Transverse colon (tissue), 4 donors: ENCODE data around the gene HOXA3. TPM values are rescaled to one million over a fixed set of nuclear protein-coding genes. Genes with fewer than 3 reads are reported as not detected.
A peak's percentile ranks its signal among the peaks of the same experiment; 100 is the strongest.

ENCODE experiments used
- DNase-seq: peaks from one replicate; pipeline ENCODE4 v3.0.0-alpha.2; 2019
- H3K27ac ChIP-seq, 4 donors: fragments of 200-600 bp; sonication (generic); 2 replicates each; pipeline ENCODE4 v1.5.1; 2016 to 2018; ENCODE audit warnings: inconsistent platforms in 4 of 4
- H3K27me3 ChIP-seq: fragments of 200-600 bp; sonication (generic); 2 replicates; pipeline ENCODE4 v1.5.1; 2017; ENCODE audit warnings: inconsistent platforms
- H3K36me3 ChIP-seq, 4 donors: fragments of 200-600 bp; sonication (generic); 2 replicates each; pipeline ENCODE4 v1.5.1; 2017 to 2019; ENCODE audit warnings: inconsistent platforms in 4 of 4
- H3K4me1 ChIP-seq, 4 donors: fragments of 200-600 bp; sonication (generic); 2 replicates each; pipeline ENCODE4 v1.5.1; 2017 to 2020; ENCODE audit warnings: inconsistent platforms in 4 of 4
- H3K4me3 ChIP-seq, 4 donors: fragments of 200-600 bp; sonication (generic); 1 replicate in 1 of 4; 2 replicates in 3 of 4; pipeline versions ENCODE4 v1.5.1 to v1.6.1; 2017 to 2019; ENCODE audit warnings: inconsistent platforms in 4 of 4
- H3K9me3 ChIP-seq, 2 donors: fragments of 200-600 bp; sonication (generic); 2 replicates each; pipeline ENCODE4 v1.5.1; 2017 to 2019; ENCODE audit warnings: inconsistent platforms in 2 of 2
- CTCF ChIP-seq, 5 experiments: fragments of 200-600 bp in 3 of 5; fragments of 450-650 bp in 2 of 5; sonication (generic) in 3 of 5; IDR thresholded peaks; 1 replicate in 2 of 5; 2 replicates in 3 of 5; pipeline ENCODE4 v1.5.1; 2016 to 2017; ENCODE audit warnings: antibody characterized with exemption in 5 of 5, inconsistent platforms in 3 of 5, mild to moderate bottlenecking in 2 of 5, moderate library complexity in 1 of 5
- EP300 ChIP-seq: sonication (generic); formaldehyde crosslinking; IDR thresholded peaks from one replicate; pipeline ENCODE4 v1.6.1; 2017; ENCODE audit warnings: antibody characterized with exemption, low read depth
- POLR2A ChIP-seq: fragments of 450-650 bp; IDR thresholded peaks from one replicate; pipeline ENCODE4 v1.6.1; 2016; ENCODE audit warnings: antibody characterized with exemption, mild to moderate bottlenecking, moderate library complexity
- POLR2AphosphoS5 ChIP-seq, 3 donors: sonication (generic); formaldehyde crosslinking; IDR thresholded peaks; one replicate each; pipeline ENCODE4 v1.6.1; 2016; ENCODE audit warnings: antibody characterized with exemption in 3 of 3
- WGBS, 2 donors: methylation state at CpG; one replicate each; pipeline ENCODE4 v1.1.5; 2018; ENCODE audit warnings: low coverage in 1 of 2; 5-methylcytosine and 5-hydroxymethylcytosine counted together
- in situ Hi-C, 4 donors: fragments of 200-750 bp; cut with MboI; loops; one replicate each; pipeline versions ENCODE4 v1.15.0 to v1.15.1; 2017; ENCODE audit warnings: low sequenced_read_pairs in 3 of 4, low pct_ligation_motif_present in 1 of 4, low pct_unique_long_range_greater_than_20kb in 1 of 4
- intact Hi-C: fragments of 100-400 bp; cut with DNase I; formaldehyde crosslinking; loops from one replicate; pipeline ENCODE4 v1.15.1; 2023; ENCODE audit warnings: low total_unique reads
- total RNA-seq, 4 donors: library from RNA; depleted of rRNA; stranded (reverse); fragments of >200 nt; gene quantifications; one replicate each; pipeline ENCODE4 v1.1.0, GENCODE V29; 2016

Gene HOXA3
- total RNA-seq, 4 donors from 2014 or later = 14.1 to 27.3 (median 15.7) TPM

DNA sequence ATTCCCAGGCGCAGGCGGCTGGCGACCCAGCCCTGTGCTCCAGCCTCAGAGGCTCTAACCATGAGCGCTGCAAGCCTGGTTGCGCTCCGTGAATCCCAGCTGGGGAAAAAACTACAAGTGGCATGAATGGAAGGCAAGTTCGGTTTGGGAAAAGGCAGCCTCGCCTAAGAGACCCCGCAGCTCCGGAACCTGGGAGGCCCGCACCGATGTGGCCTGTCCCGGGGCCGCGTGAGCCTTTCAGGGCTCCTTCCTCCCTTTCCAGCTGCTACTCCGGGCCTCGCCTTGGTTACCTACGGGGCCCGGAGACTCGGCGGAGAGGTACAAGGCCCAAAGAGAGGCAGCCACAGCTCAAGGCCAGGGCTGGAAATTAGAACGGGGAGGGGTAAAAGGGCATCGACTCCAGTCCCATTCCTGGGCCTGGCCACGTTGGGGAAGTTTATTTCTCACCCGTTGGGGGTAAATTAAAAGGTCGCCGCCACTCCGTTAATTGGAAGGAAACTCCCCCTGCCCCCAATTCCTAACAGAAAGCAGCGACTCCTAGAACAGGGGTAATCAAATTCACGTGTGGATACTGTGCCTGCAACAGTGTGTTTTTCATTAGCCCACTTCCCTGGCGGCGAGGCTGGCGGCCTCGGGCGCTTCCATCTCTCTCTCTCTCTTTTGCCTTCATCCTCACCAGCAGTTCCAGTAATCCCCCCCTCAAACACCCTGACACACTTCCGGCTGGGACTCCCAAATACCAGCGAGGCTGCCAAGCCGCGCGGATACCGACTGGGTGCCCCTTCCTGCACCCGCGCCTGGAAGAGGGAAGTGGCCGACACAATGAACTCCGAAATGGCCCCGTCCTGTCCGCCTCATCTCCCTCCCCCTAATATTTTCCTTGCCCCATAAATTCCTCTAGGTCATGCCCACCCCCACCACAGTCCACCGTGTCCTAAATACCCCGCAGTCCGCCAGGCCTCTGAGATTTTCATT is 14.4 kb upstream of the HOXA3 start:
- Histone ChIP-seq H3K36me3 (no peaks in the 10 kb centered on the region), H3K9me3 (no peaks in the 10 kb centered on the region), H3K27me3 (peaks cover 34% of the 10 kb centered on the region), H3K4me3 (peak overlapping the region; percentile 58 to 82 (median 64)), H3K4me1 (peaks cover 0 to 27% (median 16%) of the 10 kb centered on the region in 4 donors), H3K27ac (peak overlapping the region; percentile 95 to 99 (median 98))
- WGBS, 2 donors = 7 to 9% methylated on average over 19 to 50 of the region's 50 CpGs
- intact Hi-C loops (loop anchor here (10.0 kb wide), 1 partner anchor 1312 kb away; no protein-coding TSS in a partner anchor), in situ Hi-C loops (loop anchor here in 3 of 4 donors (25.0 kb wide), 3 partner anchors 805 to 1305 kb away; no protein-coding TSS in a partner anchor)
- TF ChIP-seq POLR2A (no peak), POLR2AphosphoS5 (IDR thresholded peaks at IDR 0.05) (peak in 2 of 3 donors; percentile 5 to 40), CTCF (IDR thresholded peaks at IDR 0.05) (no peak), EP300 (no peak)
- DNase-seq = no peak

- intact Hi-C loops (loop anchor here (10.0 kb wide), 1 partner anchor 1311 kb away; no protein-coding TSS in a partner anchor), in situ Hi-C loops (loop anchor here in 3 of 4 donors (25.0 kb wide), 3 partner anchors 804 to 1304 kb away; no protein-coding TSS in a partner anchor)
- DNase-seq = no peak
Observed at GRCh38 chr7:27165996-27166530, 13.7 kb upstream of the HOXA3 start.

DNA sequence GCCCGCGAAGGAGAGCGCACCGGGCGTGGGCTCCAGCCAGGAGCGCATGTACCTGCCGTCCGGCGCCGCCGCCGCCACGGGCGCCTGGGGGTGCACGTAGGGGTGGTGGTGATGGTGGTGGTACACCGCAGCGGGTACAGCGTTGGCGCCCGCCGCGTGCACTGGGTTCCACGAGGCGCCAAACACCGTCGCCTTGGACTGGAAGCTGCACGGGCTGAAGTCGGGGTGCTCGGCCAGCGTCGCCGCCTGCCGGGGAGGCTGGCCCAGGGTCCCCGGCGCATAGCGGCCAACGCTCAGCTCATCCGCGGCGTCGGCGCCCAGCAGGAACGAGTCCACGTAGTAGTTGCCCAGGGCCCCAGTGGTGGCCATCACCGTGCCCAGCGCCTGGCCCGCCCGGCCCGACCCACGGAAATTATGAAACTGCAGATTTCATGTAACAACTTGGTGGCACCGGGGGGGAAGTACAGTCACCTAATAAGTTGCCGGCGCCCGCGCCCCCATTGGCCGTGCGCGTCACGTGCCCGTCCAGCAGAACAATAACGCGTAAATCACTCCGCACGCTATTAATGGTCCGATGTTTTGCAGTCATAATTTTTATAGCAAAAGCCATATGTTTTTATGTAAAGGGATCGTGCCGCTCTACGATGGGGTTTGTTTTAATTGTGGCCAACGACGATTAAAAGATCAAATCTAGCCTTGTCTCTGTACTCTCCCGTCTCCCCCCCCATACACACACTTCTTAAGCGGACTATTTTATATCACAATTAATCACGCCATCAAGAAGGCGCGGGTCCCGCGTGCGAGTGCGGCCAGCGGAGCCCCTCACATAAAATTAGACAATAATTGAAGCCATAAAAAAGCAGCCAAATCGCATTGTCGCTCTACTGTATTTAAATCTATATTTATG is 13.0 kb upstream of the HOXA3 start, which contains the start of gene HOXA9:
TSS of gene HOXA9 (minus strand) at position 449 of the 907 bp plus-strand sequence. CDS start at position 369, 80 bp downstream.
- peak within 1 kb of the TSS; percentile 95 to 99 (median 98) for H3K27ac ChIP-seq
- TF ChIP-seq POLR2A (peak; percentile 77), EP300 (no peak), CTCF (IDR thresholded peaks at IDR 0.05) (peak in 4 of 5 experiments; percentile 7 to 37 (median 18)), POLR2AphosphoS5 (IDR thresholded peaks at IDR 0.05) (peak; percentile 86 to 94 (median 89))
- WGBS, 2 donors = 11 to 14% methylated on average over 15 to 79 of the region's 82 CpGs
- no peaks in the 10 kb centered on the region for H3K9me3 ChIP-seq
- H3K4me1 ChIP-seq = peaks cover 1 to 33% (median 24%) of the 10 kb centered on the region in 4 donors
- no peaks in the 10 kb centered on the region for H3K36me3 ChIP-seq
- H3K4me3 ChIP-seq = peak within 1 kb of the TSS; percentile 58 to 82 (median 64)
- peaks cover 27% of the 10 kb centered on the region for H3K27me3 ChIP-seq
- intact Hi-C loops (loop anchor here (10.0 kb wide), 1 partner anchor 1311 kb away; no protein-coding TSS in a partner anchor), in situ Hi-C loops (loop anchor here in 3 of 4 donors (25.0 kb wide), 3 partner anchors 803 to 1303 kb away; no protein-coding TSS in a partner anchor)
- peak; percentile 87 for DNase-seq

More at GRCh38 chr7:27165996-27166530, 13.7 kb upstream of the HOXA3 start:
- Histone ChIP-seq H3K9me3 (no peaks in the 10 kb centered on the region), H3K27me3 (peaks cover 29% of the 10 kb centered on the region), H3K4me1 (peaks cover 0 to 30% (median 23%) of the 10 kb centered on the region in 4 donors), H3K27ac (peak overlapping the region; percentile 95 to 99 (median 98)), H3K36me3 (no peaks in the 10 kb centered on the region), H3K4me3 (peak overlapping the region; percentile 58 to 82 (median 64))
- 0 to 13% methylated on average over 5 to 45 of the region's 46 CpGs for WGBS, 2 donors
- TF ChIP-seq POLR2A (peak; percentile 79), POLR2AphosphoS5 (IDR thresholded peaks at IDR 0.05) (peak; percentile 40 to 82 (median 62)), CTCF (IDR thresholded peaks at IDR 0.05) (no peak)
